Smooth muscle cell (in vitro differentiated cells): Measurements from ENCODE around the gene FXR2. TPM values are rescaled to one million over a fixed set of nuclear protein-coding genes. Genes with fewer than 3 reads are reported as not detected.
A peak's percentile ranks its signal among the peaks of the same experiment; 100 is the strongest.

Experiments used
- DNase-seq: peaks from one replicate; lab custom pipeline; 2025; ENCODE audit not compliant: unreplicated experiment; lab: John Stamatoyannopoulos, UW
- H2AFZ ChIP-seq: fragments of 200-600 bp; sonication (generic); 2 replicates; pipeline ENCODE4 v1.6.0; 2016; ENCODE audit warnings: antibody characterized with exemption, low read depth, mild to moderate bottlenecking
- H3F3A ChIP-seq: fragments of 200-600 bp; sonication (generic); 2 replicates; pipeline ENCODE4 v1.6.0; 2017; ENCODE audit warnings: antibody characterized with exemption, low read depth
- H3K27ac ChIP-seq: fragments of 200-600 bp; sonication (generic); 2 replicates; pipeline ENCODE4 v1.5.1; 2016; ENCODE audit warnings: low read depth, mild to moderate bottlenecking
- H3K27me3 ChIP-seq: fragments of 200-600 bp; sonication (generic); 2 replicates; pipeline ENCODE4 v1.6.1; 2016; ENCODE audit warnings: low read depth, mild to moderate bottlenecking
- H3K36me3 ChIP-seq: fragments of 200-600 bp; sonication (generic); 2 replicates; pipeline ENCODE4 v1.5.1; 2016; ENCODE audit warnings: low read depth
- H3K4me1 ChIP-seq: fragments of 200-600 bp; sonication (generic); 2 replicates; pipeline ENCODE4 v1.5.1; 2016; ENCODE audit warnings: low read depth
- H3K4me2 ChIP-seq: fragments of 200-600 bp; sonication (generic); 2 replicates; pipeline ENCODE4 v1.6.0; 2016; ENCODE audit warnings: mild to moderate bottlenecking
- H3K4me3 ChIP-seq: fragments of 200-600 bp; sonication (generic); 2 replicates; pipeline ENCODE4 v1.5.1; 2016; ENCODE audit warnings: mild to moderate bottlenecking
- H3K79me2 ChIP-seq: fragments of 200-600 bp; sonication (generic); 2 replicates; pipeline ENCODE4 v1.6.0; 2016; ENCODE audit warnings: low read depth, mild to moderate bottlenecking
- H3K9ac ChIP-seq: fragments of 200-600 bp; sonication (generic); 2 replicates; pipeline ENCODE4 v1.6.0; 2016; ENCODE audit warnings: low read depth
- H3K9me3 ChIP-seq: fragments of 200-600 bp; sonication (generic); replicated peaks from 2 replicates; pipeline ENCODE4 v1.5.1; 2016; ENCODE audit warnings: low read depth
- H4K20me1 ChIP-seq: fragments of 200-600 bp; sonication (generic); 2 replicates; pipeline ENCODE4 v1.6.0; 2016; ENCODE audit warnings: low read depth
- CTCF ChIP-seq: fragments of 200-600 bp; sonication (generic); IDR thresholded peaks from 2 replicates; pipeline ENCODE4 v1.5.1; 2017; ENCODE audit warnings: borderline replicate concordance, mild to moderate bottlenecking, antibody characterized with exemption; ENCODE audit not compliant: insufficient read depth, poor library complexity, severe bottlenecking
- WGBS: methylation state at CpG from one replicate; pipeline ENCODE4 v1.1.7; 2016; ENCODE audit warnings: low lambda C conversion rate; 5-methylcytosine and 5-hydroxymethylcytosine counted together
- polyA plus RNA-seq: library from polyadenylated mRNA; unstranded; fragments of >200 nt; fragmentation: Nextera tagmentation; extraction: Ambion mirVana; gene quantifications from 2 replicates; pipeline ENCODE4 v1.2.1, GENCODE V29; 2016
- total RNA-seq: library from RNA; depleted of rRNA; stranded (reverse); fragments of >200 nt; gene quantifications from 2 replicates; pipeline ENCODE4 v1.2.3, GENCODE V29; 2014

The FXR2 gene
- total and polyA plus RNA-seq, 2 experiments from 2014 or later, result 22.8 to 50.6 TPM

DNA sequence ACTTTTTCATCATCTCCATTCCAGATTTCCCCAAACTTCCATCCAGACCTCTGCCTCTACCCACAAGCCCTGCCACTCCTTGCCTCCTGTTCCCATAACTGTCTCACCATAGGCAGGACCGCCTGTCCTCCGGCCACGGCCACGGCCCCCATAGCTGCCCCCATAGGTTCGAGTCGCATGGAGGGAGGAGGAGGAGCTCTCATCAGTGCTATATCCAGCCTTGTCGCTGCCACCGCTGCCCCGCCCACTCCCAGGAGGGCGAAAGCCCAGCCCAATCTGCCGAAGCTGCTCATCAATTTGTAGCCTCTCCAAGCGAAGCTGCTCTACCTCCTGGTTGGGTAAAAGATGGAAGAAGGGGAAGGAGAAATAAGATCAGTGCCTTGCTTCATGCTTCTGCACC is 21.4 kb downstream of the FXR2 start:
- no peaks in the 10 kb centered on the region for H3K27me3 ChIP-seq
- H3K4me3 ChIP-seq, result no peak overlapping the region
- no peaks in the 10 kb centered on the region for H3K9me3 ChIP-seq
- H3K9ac ChIP-seq, result no peak overlapping the region
- H3F3A ChIP-seq, result no peaks in the 10 kb centered on the region
- WGBS, result 94% methylated on average over 12 of the region's 12 CpGs
- no peak for DNase-seq
- no peak for TF ChIP-seq CTCF
- no peak overlapping the region for H3K27ac ChIP-seq
- H3K4me2 ChIP-seq, result no peak overlapping the region
- no peaks in the 10 kb centered on the region for H3K79me2 ChIP-seq
- H4K20me1 ChIP-seq, result peaks cover 9% of the 10 kb centered on the region
- H2AFZ ChIP-seq, result no peak overlapping the region
- peaks cover 23% of the 10 kb centered on the region for H3K4me1 ChIP-seq
- H3K36me3 ChIP-seq, result peaks cover 10% of the 10 kb centered on the region

DNA sequence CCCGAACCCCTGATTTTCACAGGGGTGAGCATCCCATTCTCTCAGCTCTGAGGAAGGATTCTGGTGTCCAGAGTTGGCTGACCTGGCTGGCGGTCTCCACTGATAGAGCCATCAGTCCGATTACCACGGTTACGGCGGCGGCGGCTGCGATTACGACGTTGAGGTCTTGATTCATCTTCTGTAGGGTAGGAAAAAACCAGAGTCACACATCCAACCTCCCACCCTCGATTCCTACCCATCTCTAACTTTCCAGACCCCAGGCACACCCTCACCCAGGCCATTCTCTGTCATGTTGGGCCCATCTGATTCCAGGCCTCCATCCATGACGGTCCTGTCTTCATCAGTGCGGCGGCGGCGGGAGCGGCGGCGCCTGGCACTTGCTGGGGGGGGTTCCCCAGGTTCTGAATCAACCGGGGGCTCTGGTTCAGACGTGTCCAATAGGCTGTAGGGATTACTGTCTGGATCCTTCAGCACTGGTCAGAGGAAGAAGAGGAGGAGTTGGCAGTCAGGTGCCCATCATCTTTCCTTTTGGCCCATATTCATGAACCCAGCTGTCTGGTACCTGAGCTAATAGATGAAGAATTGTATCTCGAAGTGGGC is 22.2 kb downstream of the FXR2 start:
- 99% methylated on average over 23 of the region's 23 CpGs for WGBS
- Histone ChIP-seq H3K27ac (no peak overlapping the region), H3K9ac (no peak overlapping the region), H3K27me3 (no peaks in the 10 kb centered on the region), H2AFZ (no peak overlapping the region), H3K9me3 (no peaks in the 10 kb centered on the region), H3F3A (no peaks in the 10 kb centered on the region), H3K4me2 (no peak overlapping the region), H3K79me2 (no peaks in the 10 kb centered on the region), H3K4me1 (peaks cover 23% of the 10 kb centered on the region), H4K20me1 (peaks cover 9% of the 10 kb centered on the region), H3K36me3 (peaks cover 10% of the 10 kb centered on the region), H3K4me3 (no peak overlapping the region)
- no peak for DNase-seq
- no peak for TF ChIP-seq CTCF

- peaks cover 10% of the 10 kb centered on the region for H3K36me3 ChIP-seq
These were observed 23.1 kb downstream of the FXR2 start for GRCh38 chr17:7591596-7591995.

More at GRCh38 chr17:7591596-7591995, 23.1 kb downstream of the FXR2 start:
- Histone ChIP-seq H3K27me3 (no peaks in the 10 kb centered on the region), H3F3A (peaks cover 1% of the 10 kb centered on the region), H3K27ac (peak overlapping the region; percentile 96), H4K20me1 (peaks cover 9% of the 10 kb centered on the region), H2AFZ (no peak overlapping the region), H3K4me2 (no peak overlapping the region), H3K79me2 (no peaks in the 10 kb centered on the region), H3K4me3 (no peak overlapping the region), H3K9ac (no peak overlapping the region), H3K9me3 (no peaks in the 10 kb centered on the region), H3K4me1 (peaks cover 23% of the 10 kb centered on the region)
- 95% methylated on average over 5 of the region's 5 CpGs for WGBS
- TF ChIP-seq CTCF, result no peak
- no peak for DNase-seq
